ENCODE results near the gene KDM2B. TPM values are rescaled to one million over a fixed set of nuclear protein-coding genes. Genes with fewer than 3 reads are reported as not detected.

Gene KDM2B
- total and polyA plus RNA-seq, 2 donors (not counting 3 experiments of a cell fraction or from before 2014, with no cell fraction given): 26.8 to 37.3 TPM

- H3K4me1 ChIP-seq (ENCODE audit: control insufficient read depth, extremely low read depth, insufficient read depth, low read length): no peaks in the 10 kb centered on the region
- FAIRE-seq: no peak
- no peaks in the 10 kb centered on the region for H3K27me3 ChIP-seq (ENCODE audit: control insufficient read depth in 2 of 2, insufficient read depth in 2 of 2, low read length in 2 of 2)
- no peak overlapping the region for H2AFZ ChIP-seq (ENCODE audit: low read depth, low read length)
- no peak overlapping the region for H3K27ac ChIP-seq (ENCODE audit: insufficient read depth, low read depth, low read length)
- no peaks in the 10 kb centered on the region for H3K79me2 ChIP-seq (ENCODE audit: control insufficient read depth, insufficient read depth, low read length)
- no peak overlapping the region for H3K4me3 ChIP-seq (replicated peaks in 1 of 3; ENCODE audit: insufficient read depth in 1 of 3, low read depth in 1 of 3, low read length in 3 of 3)
- peaks cover 24 to 32% of the 10 kb centered on the region in 2 experiments for H3K36me3 ChIP-seq (ENCODE audit: control insufficient read depth in 2 of 2, extremely low read depth in 1 of 2, insufficient read depth in 2 of 2, low read length in 2 of 2)
- intact Hi-C loops (cut with micrococcal nuclease): no loop called here
- no peaks in the 10 kb centered on the region for H3K9me3 ChIP-seq (replicated peaks; ENCODE audit: control insufficient read depth, insufficient read depth, low read length)
- dilution Hi-C loops (cut with MboI; ENCODE audit: extremely low pct_ligation_motif_present, low sequenced_read_pairs): no loop called here
- H3K9ac ChIP-seq (replicated peaks; ENCODE audit: extremely low read depth, insufficient read depth, low read length): no peak overlapping the region
- no peaks in the 10 kb centered on the region for H3K9me1 ChIP-seq (replicated peaks; ENCODE audit: control insufficient read depth, extremely low read depth, insufficient read depth, low read length)
- TF ChIP-seq GATA2 (IDR thresholded peaks at IDR 0.05; ENCODE audit: insufficient read depth, insufficient read length, low read depth, low read length) (no peak), JUN (IDR thresholded peaks at IDR 0.05; ENCODE audit: borderline replicate concordance, insufficient read depth, insufficient read length, low read depth) (no peak), MYC (IDR thresholded peaks at IDR 0.05; ENCODE audit: low read depth, low read length) (no peak)
- POLR2A ChIA-PET: no interaction called here
- no TSS peak for BruUV-seq (replicated peaks)
- CTCF ChIA-PET: no interaction called here
- no peaks in the 10 kb centered on the region for H4K20me1 ChIP-seq (replicated peaks; ENCODE audit: control insufficient read depth, extremely low read depth, insufficient read depth, low read length)
- H3K4me2 ChIP-seq (ENCODE audit: insufficient read depth, low read length): no peak overlapping the region
- DNase-seq (ENCODE audit: low read depth, low spot score): no peak
Observed at GRCh38 chr12:121428883-121429282, 151.9 kb downstream of the KDM2B start.

DNA sequence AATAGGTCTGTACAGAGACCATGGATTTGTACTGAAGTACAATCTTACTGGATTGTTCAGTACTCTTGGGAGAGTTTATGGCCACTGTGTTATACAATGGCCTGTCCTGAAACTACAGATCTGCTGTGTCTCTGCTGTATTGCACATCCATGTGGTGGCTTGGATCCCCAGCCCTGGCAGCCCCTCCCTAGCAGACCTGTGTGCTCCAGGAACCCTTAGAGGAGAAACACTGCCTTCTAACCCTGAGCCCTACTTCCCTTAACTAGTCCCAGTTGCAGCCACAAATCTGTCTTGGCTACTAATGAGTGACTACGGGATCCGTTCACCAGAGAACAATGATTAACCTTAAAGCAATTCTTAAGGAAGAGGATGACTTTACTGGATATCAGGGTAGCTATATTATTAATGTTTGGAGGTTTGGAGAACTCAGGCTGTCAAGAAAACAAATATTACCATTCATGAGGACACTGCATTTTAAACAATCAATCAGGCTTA lies 153.2 kb downstream of the KDM2B start:
- no peak overlapping the region for H2AFZ ChIP-seq (ENCODE audit: low read depth, low read length)
- no peaks in the 10 kb centered on the region for H3K79me2 ChIP-seq (ENCODE audit: control insufficient read depth, insufficient read depth, low read length)
- ChIA-PET POLR2A (no interaction called here), CTCF (interaction anchor here (0.9 kb wide), 1 partner anchor 26 kb away, joined by 3 read pairs; no protein-coding TSS in a partner anchor)
- H3K4me3 ChIP-seq (replicated peaks in 1 of 3; ENCODE audit: insufficient read depth in 1 of 3, low read depth in 1 of 3, low read length in 3 of 3): no peak overlapping the region
- no peak overlapping the region for H3K27ac ChIP-seq (ENCODE audit: insufficient read depth, low read depth, low read length)
- DNase-seq (ENCODE audit: low read depth, low spot score) (no peak), FAIRE-seq (no peak)
- no peaks in the 10 kb centered on the region for H3K27me3 ChIP-seq (ENCODE audit: control insufficient read depth in 2 of 2, insufficient read depth in 2 of 2, low read length in 2 of 2)
- dilution Hi-C loops (cut with MboI; ENCODE audit: extremely low pct_ligation_motif_present, low sequenced_read_pairs) (no loop called here), intact Hi-C loops (cut with micrococcal nuclease) (no loop called here)
- no peak overlapping the region for H3K4me2 ChIP-seq (ENCODE audit: insufficient read depth, low read length)
- no peaks in the 10 kb centered on the region for H3K9me1 ChIP-seq (replicated peaks; ENCODE audit: control insufficient read depth, extremely low read depth, insufficient read depth, low read length)
- TF ChIP-seq POLR2AphosphoS5 (IDR thresholded peaks at IDR 0.05; ENCODE audit: insufficient read depth, low read depth, low read length) (no peak), JUN (IDR thresholded peaks at IDR 0.05; ENCODE audit: borderline replicate concordance, insufficient read depth, insufficient read length, low read depth) (no peak), EZH2 (IDR thresholded peaks at IDR 0.05; ENCODE audit: borderline replicate concordance, low read depth, low read length, severe bottlenecking) (no peak), FOS (IDR thresholded peaks at IDR 0.05; ENCODE audit: borderline replicate concordance, insufficient read depth, low read length) (no peak), MAX (IDR thresholded peaks at IDR 0.05; ENCODE audit: insufficient read depth, insufficient read length) (no peak), GATA2 (IDR thresholded peaks at IDR 0.05; ENCODE audit: insufficient read depth, insufficient read length, low read depth, low read length) (no peak), MYC (IDR thresholded peaks at IDR 0.05; ENCODE audit: low read depth, low read length) (no peak), POLR2A (IDR thresholded peaks at IDR 0.05; ENCODE audit: low read depth, low read length) (no peak)
- TF ChIP-seq, protein P1, sequence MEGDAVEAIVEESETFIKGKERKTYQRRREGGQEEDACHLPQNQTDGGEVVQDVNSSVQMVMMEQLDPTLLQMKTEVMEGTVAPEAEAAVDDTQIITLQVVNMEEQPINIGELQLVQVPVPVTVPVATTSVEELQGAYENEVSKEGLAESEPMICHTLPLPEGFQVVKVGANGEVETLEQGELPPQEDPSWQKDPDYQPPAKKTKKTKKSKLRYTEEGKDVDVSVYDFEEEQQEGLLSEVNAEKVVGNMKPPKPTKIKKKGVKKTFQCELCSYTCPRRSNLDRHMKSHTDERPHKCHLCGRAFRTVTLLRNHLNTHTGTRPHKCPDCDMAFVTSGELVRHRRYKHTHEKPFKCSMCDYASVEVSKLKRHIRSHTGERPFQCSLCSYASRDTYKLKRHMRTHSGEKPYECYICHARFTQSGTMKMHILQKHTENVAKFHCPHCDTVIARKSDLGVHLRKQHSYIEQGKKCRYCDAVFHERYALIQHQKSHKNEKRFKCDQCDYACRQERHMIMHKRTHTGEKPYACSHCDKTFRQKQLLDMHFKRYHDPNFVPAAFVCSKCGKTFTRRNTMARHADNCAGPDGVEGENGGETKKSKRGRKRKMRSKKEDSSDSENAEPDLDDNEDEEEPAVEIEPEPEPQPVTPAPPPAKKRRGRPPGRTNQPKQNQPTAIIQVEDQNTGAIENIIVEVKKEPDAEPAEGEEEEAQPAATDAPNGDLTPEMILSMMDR (IDR thresholded peaks at IDR 0.05; ENCODE audit: extremely low read depth in 1 of 2, insufficient read depth in 1 of 2, low read depth in 1 of 2, low read length in 2 of 2): no peak
- no peaks in the 10 kb centered on the region for H3K4me1 ChIP-seq (ENCODE audit: control insufficient read depth, extremely low read depth, insufficient read depth, low read length)
- no peaks in the 10 kb centered on the region for H4K20me1 ChIP-seq (replicated peaks; ENCODE audit: control insufficient read depth, extremely low read depth, insufficient read depth, low read length)
- no peaks in the 10 kb centered on the region for H3K9me3 ChIP-seq (replicated peaks; ENCODE audit: control insufficient read depth, insufficient read depth, low read length)
- no TSS peak for BruUV-seq (replicated peaks)
- H3K9ac ChIP-seq (replicated peaks; ENCODE audit: extremely low read depth, insufficient read depth, low read length): no peak overlapping the region
- peaks cover 31 to 36% of the 10 kb centered on the region in 2 experiments for H3K36me3 ChIP-seq (ENCODE audit: control insufficient read depth in 2 of 2, extremely low read depth in 1 of 2, insufficient read depth in 2 of 2, low read length in 2 of 2)
